Measurements from ENCODE around the gene ORC3. TPM values are rescaled to one million over a fixed set of nuclear protein-coding genes. Genes with fewer than 3 reads are reported as not detected.

Gene ORC3
- total RNA-seq, 1 experiment from 2014 or later, result 33.8 TPM

GRCh38 chr6:87572883-87573282 lies 17.1 kb upstream of the ORC3 start:
- TF ChIP-seq CTCF (IDR thresholded peaks at IDR 0.05; ENCODE audit: insufficient read depth in 1 of 2, low read depth in 1 of 2, low read length in 1 of 2, severe bottlenecking in 1 of 2, unreplicated experiment in 1 of 2), result no peak
- H3K9me3 ChIP-seq, result no peaks in the 10 kb centered on the region
- H3K4me3 ChIP-seq (ENCODE audit: low read depth, low read length), result no peak overlapping the region
- no peak overlapping the region for H3K4me3 Mint-ChIP-seq (ENCODE audit: unreplicated experiment)
- peak overlapping the region; percentile 43 for H3K27ac Mint-ChIP-seq (ENCODE audit: unreplicated experiment)
- BruUV-seq (replicated peaks), result no TSS peak
- ChIA-PET CTCF (no interaction called here), POLR2A (no interaction called here)
- peaks cover 29% of the 10 kb centered on the region for H3K4me1 Mint-ChIP-seq (ENCODE audit: low read depth, unreplicated experiment)
- intact Hi-C loops (cut with micrococcal nuclease; ENCODE audit: unreplicated experiment), result no loop called here
- peaks cover 20% of the 10 kb centered on the region for H3K4me1 ChIP-seq
- H3K27me3 Mint-ChIP-seq (ENCODE audit: insufficient read depth, unreplicated experiment), result no peaks in the 10 kb centered on the region
- H3K36me3 Mint-ChIP-seq (ENCODE audit: insufficient read depth, unreplicated experiment), result peaks cover 23% of the 10 kb centered on the region
- no peaks in the 10 kb centered on the region for H3K9me3 Mint-ChIP-seq (ENCODE audit: unreplicated experiment)
- H3K36me3 ChIP-seq (ENCODE audit: control insufficient read depth, insufficient read depth, low read length), result no peaks in the 10 kb centered on the region
- DNase-seq, result no peak
- no peaks in the 10 kb centered on the region for H3K27me3 ChIP-seq (replicated peaks; ENCODE audit: control insufficient read depth, insufficient read depth, low read length)

GRCh38 chr6:87573307-87574024 lies 16.5 kb upstream of the ORC3 start:
- Histone ChIP-seq H3K4me3 (ENCODE audit: low read depth, low read length) (no peak overlapping the region), H3K27me3 (replicated peaks; ENCODE audit: control insufficient read depth, insufficient read depth, low read length) (no peaks in the 10 kb centered on the region), H3K4me1 (peaks cover 20% of the 10 kb centered on the region), H3K36me3 (ENCODE audit: control insufficient read depth, insufficient read depth, low read length) (no peaks in the 10 kb centered on the region), H3K9me3 (no peaks in the 10 kb centered on the region)
- peaks cover 29% of the 10 kb centered on the region for H3K4me1 Mint-ChIP-seq (ENCODE audit: low read depth, unreplicated experiment)
- H3K36me3 Mint-ChIP-seq (ENCODE audit: insufficient read depth, unreplicated experiment), result peaks cover 23% of the 10 kb centered on the region
- no peaks in the 10 kb centered on the region for H3K9me3 Mint-ChIP-seq (ENCODE audit: unreplicated experiment)
- no TSS peak for BruUV-seq (replicated peaks)
- ChIA-PET POLR2A (no interaction called here), CTCF (no interaction called here)
- TF ChIP-seq CTCF (IDR thresholded peaks at IDR 0.05; ENCODE audit: insufficient read depth in 1 of 2, low read depth in 1 of 2, low read length in 1 of 2, severe bottlenecking in 1 of 2, unreplicated experiment in 1 of 2), result no peak
- no peak for DNase-seq
- no peak overlapping the region for H3K4me3 Mint-ChIP-seq (ENCODE audit: unreplicated experiment)
- H3K27me3 Mint-ChIP-seq (ENCODE audit: insufficient read depth, unreplicated experiment), result no peaks in the 10 kb centered on the region
- peak overlapping the region; percentile 43 for H3K27ac Mint-ChIP-seq (ENCODE audit: unreplicated experiment)
- intact Hi-C loops (cut with micrococcal nuclease; ENCODE audit: unreplicated experiment), result loop anchor here (2.0 kb wide), 1 partner anchor 17 kb away; the partner anchor contains the start of gene ORC3

GRCh38 chr6:87574237-87574804 lies 15.6 kb upstream of the ORC3 start:
- no TSS peak for BruUV-seq (replicated peaks)
- H3K4me3 ChIP-seq (ENCODE audit: low read depth, low read length), result no peak overlapping the region
- Mint-ChIP-seq H3K4me3 (ENCODE audit: unreplicated experiment) (peak overlapping the region; percentile 0), H3K27me3 (ENCODE audit: insufficient read depth, unreplicated experiment) (no peaks in the 10 kb centered on the region), H3K4me1 (ENCODE audit: low read depth, unreplicated experiment) (peaks cover 29% of the 10 kb centered on the region), H3K9me3 (ENCODE audit: unreplicated experiment) (no peaks in the 10 kb centered on the region), H3K27ac (ENCODE audit: unreplicated experiment) (peak overlapping the region; percentile 17), H3K36me3 (ENCODE audit: insufficient read depth, unreplicated experiment) (peaks cover 26% of the 10 kb centered on the region)
- no peak for TF ChIP-seq CTCF (IDR thresholded peaks at IDR 0.05; ENCODE audit: insufficient read depth in 1 of 2, low read depth in 1 of 2, low read length in 1 of 2, severe bottlenecking in 1 of 2, unreplicated experiment in 1 of 2)
- ChIA-PET CTCF (no interaction called here), POLR2A (no interaction called here)
- DNase-seq, result peak in 1 of 2 experiments; percentile 30
- intact Hi-C loops (cut with micrococcal nuclease; ENCODE audit: unreplicated experiment), result loop anchor here (2.0 kb wide), 1 partner anchor 16 kb away; the partner anchor contains the start of gene ORC3
- no peaks in the 10 kb centered on the region for H3K36me3 ChIP-seq (ENCODE audit: control insufficient read depth, insufficient read depth, low read length)
- H3K9me3 ChIP-seq, result no peaks in the 10 kb centered on the region
- H3K27me3 ChIP-seq (replicated peaks; ENCODE audit: control insufficient read depth, insufficient read depth, low read length), result no peaks in the 10 kb centered on the region
- peaks cover 20% of the 10 kb centered on the region for H3K4me1 ChIP-seq

Data from Caco-2 (cell line).